NCI-H1694 (cell line): ENCODE measurements around the gene MDFIC.

Source experiments
- DNase-seq: peaks from one replicate; lab custom pipeline; 2025; lab: John Stamatoyannopoulos, UW

Gene MDFIC

DNA sequence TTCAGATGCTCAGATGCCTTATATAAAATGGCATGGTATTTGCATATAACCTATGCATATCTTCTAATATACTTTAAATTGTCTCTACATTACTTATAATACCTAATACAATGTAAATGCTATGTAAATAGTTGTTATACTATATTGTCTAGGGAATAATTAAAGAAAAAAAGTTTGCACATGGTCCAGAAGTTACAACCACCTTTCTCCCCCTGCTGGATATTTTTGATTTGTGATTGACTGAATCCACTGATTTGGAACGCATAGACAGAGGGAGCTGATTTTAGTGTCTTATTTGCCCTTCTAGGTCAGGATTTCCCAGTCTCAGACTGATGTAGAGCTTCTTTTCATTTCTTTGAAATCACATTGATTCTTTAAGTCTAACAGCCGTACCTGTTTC, 31.8 kb downstream of the MDFIC start:
- no peak for DNase-seq

DNA sequence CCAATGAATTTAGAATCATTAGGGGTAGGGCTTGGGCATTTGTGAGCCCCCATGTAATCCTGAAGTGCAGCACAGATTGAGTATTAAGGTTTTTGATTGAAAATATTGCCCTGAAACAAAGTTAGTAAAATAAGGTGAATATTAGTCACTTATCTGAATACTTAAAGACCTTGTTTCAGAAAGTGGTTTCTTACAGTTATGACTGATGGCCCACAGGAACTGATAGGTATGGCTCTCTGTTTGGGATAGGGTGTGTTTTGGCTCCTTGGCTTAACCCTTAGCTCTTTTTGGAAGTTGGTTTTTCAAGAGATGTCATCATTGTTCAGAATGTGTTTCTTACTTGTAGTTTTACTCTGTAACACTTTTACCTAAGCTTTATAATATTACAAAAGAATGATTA, 34.8 kb downstream of the MDFIC start:
- no peak for DNase-seq

DNA sequence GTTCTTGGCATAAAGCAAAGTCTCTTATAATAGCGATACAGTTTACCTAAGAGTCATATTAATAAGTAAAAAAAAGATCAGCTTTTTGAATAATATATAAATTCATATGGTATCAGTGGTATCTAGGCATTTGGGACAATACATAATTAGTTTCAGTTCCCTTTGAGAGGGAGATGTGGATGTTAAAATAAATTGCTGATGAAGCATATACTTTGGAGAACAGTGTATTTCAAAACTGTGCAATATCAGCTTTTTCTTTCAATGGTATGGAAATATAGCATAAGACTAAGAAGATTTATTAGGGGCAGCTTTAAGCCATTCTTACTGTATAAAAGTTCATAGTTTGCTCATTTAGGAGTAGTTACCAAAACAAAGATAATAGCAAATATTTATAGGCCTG, 35.5 kb downstream of the MDFIC start:
- DNase-seq: no peak

- no peak for DNase-seq
These were observed 38.0 kb downstream of the MDFIC start for GRCh38 chr7:114959931-114960330.

DNA sequence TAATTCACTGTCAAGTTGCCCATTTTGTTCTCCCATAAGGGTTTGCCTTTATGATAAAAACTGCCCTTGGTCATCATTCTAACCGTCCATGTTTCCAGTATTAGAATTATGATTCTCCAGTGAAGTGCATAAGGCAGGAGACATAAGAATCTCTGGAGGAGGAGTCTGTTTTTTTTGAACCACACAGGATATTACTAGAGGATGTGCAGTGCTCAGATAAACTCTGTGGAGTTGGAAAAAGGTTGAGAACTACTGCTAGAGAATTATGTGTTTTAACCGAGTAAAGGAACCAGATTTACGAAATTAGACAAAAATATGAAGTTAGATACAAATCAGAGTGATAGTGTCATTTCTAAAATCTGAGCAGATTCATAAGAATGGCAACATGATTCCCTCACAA, 40.5 kb downstream of the MDFIC start:
- DNase-seq: no peak

- DNase-seq: no peak
These were observed 44.3 kb downstream of the MDFIC start for GRCh38 chr7:114966156-114966555.

- no peak for DNase-seq
These were observed 47.2 kb downstream of the MDFIC start for GRCh38 chr7:114969096-114969495.

DNA sequence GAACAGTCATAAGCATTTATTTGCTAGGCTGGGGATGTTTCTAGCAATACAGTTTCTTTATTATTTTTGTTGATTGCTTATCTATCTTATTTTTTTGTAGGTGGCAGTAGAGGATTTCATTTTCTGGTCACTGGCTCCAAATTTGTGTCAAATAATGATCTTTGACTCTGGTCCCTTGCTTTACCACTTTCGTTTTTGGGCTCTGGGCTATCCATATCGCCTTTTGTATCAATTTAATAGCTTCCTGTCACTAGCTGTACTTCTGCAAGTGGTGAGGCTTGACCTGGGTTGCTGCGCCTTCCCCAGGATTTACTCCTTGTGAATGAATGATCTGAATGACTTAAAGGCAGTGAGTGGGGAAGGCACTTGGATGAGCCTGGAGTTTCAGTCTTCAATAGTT, 48.4 kb downstream of the MDFIC start:
- no peak for DNase-seq

DNA sequence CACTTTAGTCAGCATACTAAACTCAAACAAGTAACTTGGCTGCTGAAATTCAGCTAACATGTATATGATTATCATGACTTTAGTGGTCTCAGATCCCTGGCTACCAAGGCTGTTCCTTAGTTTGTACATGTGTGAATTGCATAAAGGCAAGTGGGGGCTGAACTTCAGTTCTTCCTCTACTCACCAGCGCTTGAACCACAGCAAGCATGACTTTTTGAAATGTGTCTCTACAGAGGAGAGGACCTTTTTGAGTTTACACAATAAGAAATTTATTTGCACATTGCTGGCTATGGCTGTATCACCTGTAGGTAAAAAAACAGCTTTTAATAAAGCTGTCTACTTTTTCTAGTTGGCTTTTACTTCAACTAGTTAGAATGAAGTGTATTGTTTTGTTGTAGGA, 48.8 kb downstream of the MDFIC start:
- DNase-seq: no peak

- no peak for DNase-seq
These were observed 50.7 kb downstream of the MDFIC start for GRCh38 chr7:114972567-114972966.

DNA sequence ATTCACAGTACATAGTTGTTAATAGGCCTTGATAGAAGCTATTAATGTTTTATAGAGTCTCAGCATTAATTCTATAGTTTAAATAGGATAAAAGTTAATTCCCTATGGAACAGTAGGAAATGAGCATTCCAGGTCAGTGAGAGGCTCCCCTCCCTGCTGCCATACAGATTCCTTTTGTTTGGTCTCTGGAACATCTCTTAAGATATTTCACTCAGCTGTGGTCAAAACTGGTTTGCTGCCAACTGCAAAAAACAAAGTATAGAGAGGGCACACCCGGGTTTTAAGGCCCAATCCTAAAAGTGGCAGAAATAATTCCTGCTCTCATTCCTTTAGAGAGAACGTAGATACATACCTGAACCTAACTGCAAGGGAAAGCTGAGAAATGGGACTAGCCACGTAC, 51.3 kb downstream of the MDFIC start:
- no peak for DNase-seq

- no peak for DNase-seq
These were observed 53.5 kb downstream of the MDFIC start for GRCh38 chr7:114975401-114975800.

GRCh38 chr7:114976666-114977065, 54.8 kb downstream of the MDFIC start:
- no peak for DNase-seq

- DNase-seq: no peak
These were observed 55.4 kb downstream of the MDFIC start for GRCh38 chr7:114977277-114977676.

GRCh38 chr7:114979388-114979787, 57.5 kb downstream of the MDFIC start:
- DNase-seq: no peak

GRCh38 chr7:114979803-114980507, 58.1 kb downstream of the MDFIC start:
- no peak for DNase-seq

DNA sequence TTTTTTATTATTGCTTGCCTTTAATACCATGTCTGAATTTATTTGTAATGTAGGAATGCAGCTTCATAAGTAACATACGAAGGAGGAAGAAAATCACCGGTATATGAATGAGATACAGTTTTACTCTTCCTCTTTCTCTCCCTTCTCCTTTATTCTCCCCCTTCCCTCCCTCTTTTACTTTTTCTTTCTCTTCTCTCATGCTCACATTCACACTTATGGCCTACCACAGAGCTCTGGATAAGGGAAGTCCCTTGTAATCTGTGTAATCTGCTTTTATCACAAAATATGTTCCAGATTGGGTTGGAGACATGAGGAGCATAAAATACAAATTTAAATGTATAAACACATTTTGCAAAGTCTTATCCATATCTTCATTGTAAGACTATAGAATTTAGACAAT, 59.4 kb downstream of the MDFIC start:
- DNase-seq: no peak

- DNase-seq: no peak
These were observed 63.3 kb downstream of the MDFIC start for GRCh38 chr7:114985116-114985715.

DNA sequence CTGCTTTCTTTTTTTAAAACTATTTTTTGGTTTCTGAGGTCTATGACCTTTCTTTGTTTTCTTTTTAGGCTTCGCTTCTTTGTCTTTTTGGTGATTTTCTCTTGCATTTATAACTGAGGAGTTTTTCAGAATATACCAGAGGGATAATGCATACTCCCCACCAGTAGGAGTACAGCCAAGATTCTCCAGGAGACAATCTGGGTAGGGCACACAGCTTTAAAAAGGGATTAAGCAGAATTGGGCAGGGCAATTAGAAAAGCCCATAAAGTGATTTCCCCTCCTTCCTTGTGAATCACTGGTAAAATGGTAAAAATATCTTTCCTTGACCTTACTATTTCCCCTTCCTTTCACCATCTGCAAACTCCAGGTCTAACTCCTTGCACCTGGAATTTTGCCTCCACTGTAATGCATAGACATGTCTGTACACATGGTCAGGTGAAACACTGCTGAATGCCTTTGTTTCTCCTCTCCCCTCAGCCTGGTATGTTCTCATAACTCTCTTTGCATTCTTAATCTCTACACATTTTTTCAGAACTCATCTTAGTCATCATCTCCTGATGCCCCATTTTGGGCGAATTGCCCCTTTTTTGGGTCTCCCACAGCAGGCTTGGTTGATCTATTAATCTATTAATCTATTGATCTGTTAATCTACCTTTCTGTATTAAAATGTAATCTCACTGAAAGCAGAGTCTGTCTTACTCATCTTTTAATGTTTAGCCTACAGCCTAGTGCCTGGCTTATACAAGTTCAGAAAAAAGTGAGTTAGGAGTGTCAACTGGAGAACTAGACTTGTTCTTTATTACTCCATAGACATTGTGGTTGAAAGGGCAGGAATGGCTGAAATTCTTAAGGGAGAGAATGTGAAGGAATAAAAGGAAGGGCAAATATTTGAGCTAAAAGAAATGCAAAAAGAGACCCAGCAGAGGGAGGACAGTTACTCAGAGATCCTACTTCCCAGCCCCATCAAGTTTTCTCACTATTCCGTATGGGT, 64.6 kb downstream of the MDFIC start:
- no peak for DNase-seq

- no peak for DNase-seq
These were observed 66.1 kb downstream of the MDFIC start for GRCh38 chr7:114988026-114988425.

DNA sequence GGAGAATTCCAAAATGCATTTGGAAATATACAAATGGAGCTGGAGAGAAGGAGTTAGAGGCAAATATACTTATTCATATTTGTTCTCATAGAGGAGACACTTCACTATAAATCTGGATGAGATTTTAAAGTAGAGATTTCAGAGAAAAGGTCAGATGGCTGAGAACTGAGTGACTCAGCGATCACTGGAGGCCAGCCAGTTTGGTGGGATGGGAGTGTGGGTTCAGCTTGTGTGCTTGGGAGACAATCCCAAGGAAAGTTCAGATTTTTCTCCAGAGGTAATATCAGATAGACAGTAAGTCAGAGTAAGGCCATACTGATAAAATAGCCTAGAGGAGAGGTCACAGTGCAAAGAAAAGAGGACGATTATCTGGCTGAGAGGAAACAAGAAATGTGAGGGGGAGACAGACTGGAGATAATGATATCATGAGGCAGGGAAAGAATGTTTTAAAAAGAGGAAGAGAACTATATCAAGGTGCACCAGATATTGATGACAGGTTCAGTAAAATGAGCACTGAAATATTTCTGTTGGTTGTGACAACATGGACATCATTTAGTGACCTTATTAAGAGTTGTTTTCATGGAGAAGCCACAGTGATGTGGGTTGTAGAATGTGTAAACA, 67.0 kb downstream of the MDFIC start:
- DNase-seq: no peak

- no peak for DNase-seq
These were observed 67.6 kb downstream of the MDFIC start for GRCh38 chr7:114989531-114989930.
